Measurements from ENCODE around the gene TRRAP.
"Not testable (repeated sequence)": the region's sequence is repeated elsewhere in the genome, so short reads cannot be mapped to it uniquely, and the experiment has no call there.

The TRRAP gene

GRCh38 chr7:99035723-99036545 is 157.6 kb downstream of the TRRAP start:
- DNase-seq = no peak

GRCh38 chr7:99036546-99037111 is 158.3 kb downstream of the TRRAP start:
- no peak for DNase-seq

- DNase-seq = no peak
Measured at GRCh38 chr7:99037327-99037940, 159.1 kb downstream of the TRRAP start.

- DNase-seq = no peak
Measured at GRCh38 chr7:99038086-99038855, 159.9 kb downstream of the TRRAP start.

GRCh38 chr7:99039384-99039891 is 161.1 kb downstream of the TRRAP start:
- no peak for DNase-seq

- DNase-seq = no peak
Measured at GRCh38 chr7:99040104-99040958, 162.0 kb downstream of the TRRAP start.

GRCh38 chr7:99041526-99041925 is 163.2 kb downstream of the TRRAP start:
- no peak for DNase-seq

GRCh38 chr7:99042957-99043356 is 164.6 kb downstream of the TRRAP start:
- no peak for DNase-seq

GRCh38 chr7:99044858-99045257 is 166.5 kb downstream of the TRRAP start:
- not testable (repeated sequence) for DNase-seq

- DNase-seq = not testable (repeated sequence)
Measured at GRCh38 chr7:99046262-99046661, 167.9 kb downstream of the TRRAP start.

- DNase-seq = no peak
Measured at GRCh38 chr7:99046722-99047121, 168.4 kb downstream of the TRRAP start.

- no peak for DNase-seq
Measured at GRCh38 chr7:99047526-99048077, 169.3 kb downstream of the TRRAP start.

- DNase-seq = no peak
Measured at GRCh38 chr7:99050971-99051370, 172.6 kb downstream of the TRRAP start.

GRCh38 chr7:99054781-99055180 is 176.4 kb downstream of the TRRAP start:
- DNase-seq = no peak

GRCh38 chr7:99061001-99061776 is 182.9 kb downstream of the TRRAP start:
- no peak for DNase-seq
